Measurements from ENCODE around the gene YPEL1. TPM values are rescaled to one million over a fixed set of nuclear protein-coding genes. Genes with fewer than 3 reads are reported as not detected.

Gene YPEL1
- polyA plus RNA-seq, 2 donors: 0.96 to 1.3 TPM

- Histone ChIP-seq H3K4me3 (ENCODE audit: low read depth in 1 of 2, low read length in 2 of 2) (no peak overlapping the region), H3K27ac (ENCODE audit: low read depth in 2 of 2, low read length in 1 of 2) (peak overlapping the region; percentile 41 to 43), H3K9me3 (ENCODE audit: control insufficient read depth in 2 of 2, insufficient read depth in 1 of 2, low read depth in 1 of 2, low read length in 1 of 2) (no peaks in the 10 kb centered on the region), H3K4me1 (ENCODE audit: control insufficient read depth in 2 of 2, insufficient read depth in 2 of 2, low read length in 1 of 2) (peaks cover 0 to 3% of the 10 kb centered on the region in 2 donors), H3K27me3 (ENCODE audit: control insufficient read depth in 1 of 2, insufficient read depth in 2 of 2, low read length in 2 of 2) (no peaks in the 10 kb centered on the region), H3K36me3 (ENCODE audit: control insufficient read depth in 2 of 2, insufficient read depth in 2 of 2, low read length in 1 of 2) (peaks cover 35 to 38% of the 10 kb centered on the region in 2 donors)
- WGBS, 2 donors: 85 to 86% methylated on average over 9 of the region's 9 CpGs
Measured at GRCh38 chr22:21764038-21764804, 28.6 kb upstream of the YPEL1 start.

- Histone ChIP-seq H3K4me1 (ENCODE audit: control insufficient read depth in 2 of 2, insufficient read depth in 2 of 2, low read length in 1 of 2) (peaks cover 0 to 3% of the 10 kb centered on the region in 2 donors), H3K36me3 (ENCODE audit: control insufficient read depth in 2 of 2, insufficient read depth in 2 of 2, low read length in 1 of 2) (peaks cover 29 to 42% of the 10 kb centered on the region in 2 donors), H3K9me3 (ENCODE audit: control insufficient read depth in 2 of 2, insufficient read depth in 1 of 2, low read depth in 1 of 2, low read length in 1 of 2) (no peaks in the 10 kb centered on the region), H3K27ac (ENCODE audit: low read depth in 2 of 2, low read length in 1 of 2) (no peak overlapping the region), H3K27me3 (ENCODE audit: control insufficient read depth in 1 of 2, insufficient read depth in 2 of 2, low read length in 2 of 2) (no peaks in the 10 kb centered on the region), H3K4me3 (ENCODE audit: low read depth in 1 of 2, low read length in 2 of 2) (no peak overlapping the region)
- 46 to 54% methylated on average over 13 of the region's 13 CpGs for WGBS, 2 donors
Measured at GRCh38 chr22:21762712-21763581, 27.4 kb upstream of the YPEL1 start.

- Histone ChIP-seq H3K27me3 (ENCODE audit: control insufficient read depth in 1 of 2, insufficient read depth in 2 of 2, low read length in 2 of 2) (no peaks in the 10 kb centered on the region), H3K27ac (ENCODE audit: low read depth in 2 of 2, low read length in 1 of 2) (no peak overlapping the region), H3K36me3 (ENCODE audit: control insufficient read depth in 2 of 2, insufficient read depth in 2 of 2, low read length in 1 of 2) (peaks cover 28 to 38% of the 10 kb centered on the region in 2 donors), H3K4me3 (ENCODE audit: low read depth in 1 of 2, low read length in 2 of 2) (no peak overlapping the region), H3K4me1 (ENCODE audit: control insufficient read depth in 2 of 2, insufficient read depth in 2 of 2, low read length in 1 of 2) (peaks cover 0 to 3% of the 10 kb centered on the region in 2 donors), H3K9me3 (ENCODE audit: control insufficient read depth in 2 of 2, insufficient read depth in 1 of 2, low read depth in 1 of 2, low read length in 1 of 2) (no peaks in the 10 kb centered on the region)
- 91 to 95% methylated on average over 15 of the region's 15 CpGs for WGBS, 2 donors
Measured at GRCh38 chr22:21761994-21762680, 26.5 kb upstream of the YPEL1 start.

- no peaks in the 10 kb centered on the region for H3K9me3 ChIP-seq (ENCODE audit: control insufficient read depth in 2 of 2, insufficient read depth in 1 of 2, low read depth in 1 of 2, low read length in 1 of 2)
- 84 to 89% methylated on average over 2 of the region's 2 CpGs for WGBS, 2 donors
Measured at GRCh38 chr22:21761086-21761485, 25.5 kb upstream of the YPEL1 start.

GRCh38 chr22:21760640-21761039 lies 25.0 kb upstream of the YPEL1 start:
- Histone ChIP-seq H3K27me3 (ENCODE audit: control insufficient read depth in 1 of 2, insufficient read depth in 2 of 2, low read length in 2 of 2) (no peaks in the 10 kb centered on the region), H3K27ac (ENCODE audit: low read depth in 2 of 2, low read length in 1 of 2) (no peak overlapping the region), H3K9me3 (ENCODE audit: control insufficient read depth in 2 of 2, insufficient read depth in 1 of 2, low read depth in 1 of 2, low read length in 1 of 2) (no peaks in the 10 kb centered on the region), H3K4me1 (ENCODE audit: control insufficient read depth in 2 of 2, insufficient read depth in 2 of 2, low read length in 1 of 2) (peaks cover 0 to 3% of the 10 kb centered on the region in 2 donors), H3K36me3 (ENCODE audit: control insufficient read depth in 2 of 2, insufficient read depth in 2 of 2, low read length in 1 of 2) (peaks cover 19 to 29% of the 10 kb centered on the region in 2 donors), H3K4me3 (ENCODE audit: low read depth in 1 of 2, low read length in 2 of 2) (no peak overlapping the region)
- 83 to 85% methylated on average over 2 of the region's 2 CpGs for whole genome bisulfite sequencing, 2 donors

More at GRCh38 chr22:21761086-21761485, 25.5 kb upstream of the YPEL1 start:
- Histone ChIP-seq H3K27me3 (ENCODE audit: control insufficient read depth in 1 of 2, insufficient read depth in 2 of 2, low read length in 2 of 2) (no peaks in the 10 kb centered on the region), H3K4me1 (ENCODE audit: control insufficient read depth in 2 of 2, insufficient read depth in 2 of 2, low read length in 1 of 2) (peaks cover 0 to 3% of the 10 kb centered on the region in 2 donors), H3K4me3 (ENCODE audit: low read depth in 1 of 2, low read length in 2 of 2) (no peak overlapping the region), H3K36me3 (ENCODE audit: control insufficient read depth in 2 of 2, insufficient read depth in 2 of 2, low read length in 1 of 2) (peaks cover 21 to 32% of the 10 kb centered on the region in 2 donors), H3K27ac (ENCODE audit: low read depth in 2 of 2, low read length in 1 of 2) (no peak overlapping the region)

GRCh38 chr22:21759646-21760376 lies 24.2 kb upstream of the YPEL1 start:
- Histone ChIP-seq H3K27ac (ENCODE audit: low read depth in 2 of 2, low read length in 1 of 2) (no peak overlapping the region), H3K36me3 (ENCODE audit: control insufficient read depth in 2 of 2, insufficient read depth in 2 of 2, low read length in 1 of 2) (peaks cover 19 to 25% of the 10 kb centered on the region in 2 donors), H3K4me1 (ENCODE audit: control insufficient read depth in 2 of 2, insufficient read depth in 2 of 2, low read length in 1 of 2) (peaks cover 0 to 3% of the 10 kb centered on the region in 2 donors), H3K4me3 (ENCODE audit: low read depth in 1 of 2, low read length in 2 of 2) (no peak overlapping the region), H3K9me3 (ENCODE audit: control insufficient read depth in 2 of 2, insufficient read depth in 1 of 2, low read depth in 1 of 2, low read length in 1 of 2) (no peaks in the 10 kb centered on the region), H3K27me3 (ENCODE audit: control insufficient read depth in 1 of 2, insufficient read depth in 2 of 2, low read length in 2 of 2) (no peaks in the 10 kb centered on the region)
- WGBS, 2 donors: 73 to 79% methylated on average over 8 of the region's 8 CpGs

- peaks cover 18 to 24% of the 10 kb centered on the region in 2 donors for H3K36me3 ChIP-seq (ENCODE audit: control insufficient read depth in 2 of 2, insufficient read depth in 2 of 2, low read length in 1 of 2)
- no peak overlapping the region for H3K4me3 ChIP-seq (ENCODE audit: low read depth in 1 of 2, low read length in 2 of 2)
- peaks cover 3% of the 10 kb centered on the region in 2 donors for H3K4me1 ChIP-seq (ENCODE audit: control insufficient read depth in 2 of 2, insufficient read depth in 2 of 2, low read length in 1 of 2)
- WGBS, 2 donors: 74 to 76% methylated on average over 4 of the region's 4 CpGs
- H3K9me3 ChIP-seq (ENCODE audit: control insufficient read depth in 2 of 2, insufficient read depth in 1 of 2, low read depth in 1 of 2, low read length in 1 of 2): no peaks in the 10 kb centered on the region
- H3K27ac ChIP-seq (ENCODE audit: low read depth in 2 of 2, low read length in 1 of 2): no peak overlapping the region
- no peaks in the 10 kb centered on the region for H3K27me3 ChIP-seq (ENCODE audit: control insufficient read depth in 1 of 2, insufficient read depth in 2 of 2, low read length in 2 of 2)
Measured at GRCh38 chr22:21759093-21759492, 23.5 kb upstream of the YPEL1 start.

- Histone ChIP-seq H3K27ac (ENCODE audit: low read depth in 2 of 2, low read length in 1 of 2) (no peak overlapping the region), H3K9me3 (ENCODE audit: control insufficient read depth in 2 of 2, insufficient read depth in 1 of 2, low read depth in 1 of 2, low read length in 1 of 2) (peaks cover 0 to 2% of the 10 kb centered on the region in 2 donors), H3K36me3 (ENCODE audit: control insufficient read depth in 2 of 2, insufficient read depth in 2 of 2, low read length in 1 of 2) (peaks cover 10 to 17% of the 10 kb centered on the region in 2 donors), H3K4me1 (ENCODE audit: control insufficient read depth in 2 of 2, insufficient read depth in 2 of 2, low read length in 1 of 2) (peaks cover 0 to 6% of the 10 kb centered on the region in 2 donors), H3K4me3 (ENCODE audit: low read depth in 1 of 2, low read length in 2 of 2) (no peak overlapping the region), H3K27me3 (ENCODE audit: control insufficient read depth in 1 of 2, insufficient read depth in 2 of 2, low read length in 2 of 2) (no peaks in the 10 kb centered on the region)
- 94 to 96% methylated on average over 21 of the region's 21 CpGs for WGBS, 2 donors
Measured at GRCh38 chr22:21758091-21758864, 22.7 kb upstream of the YPEL1 start.
